Epithelial cell of prostate (primary cell): Measurements from ENCODE around the gene RGS19.

ENCODE experiments used
- DNase-seq: peaks from one replicate; pipeline ENCODE4 v3.0.0-alpha.2; 2011; ENCODE audit warnings: low read depth, low spot score
- H3K27ac ChIP-seq: fragments of 450-650 bp; 2 replicates; pipeline ENCODE4 v1.5.1; 2017; ENCODE audit warnings: mild to moderate bottlenecking

Gene RGS19

DNA sequence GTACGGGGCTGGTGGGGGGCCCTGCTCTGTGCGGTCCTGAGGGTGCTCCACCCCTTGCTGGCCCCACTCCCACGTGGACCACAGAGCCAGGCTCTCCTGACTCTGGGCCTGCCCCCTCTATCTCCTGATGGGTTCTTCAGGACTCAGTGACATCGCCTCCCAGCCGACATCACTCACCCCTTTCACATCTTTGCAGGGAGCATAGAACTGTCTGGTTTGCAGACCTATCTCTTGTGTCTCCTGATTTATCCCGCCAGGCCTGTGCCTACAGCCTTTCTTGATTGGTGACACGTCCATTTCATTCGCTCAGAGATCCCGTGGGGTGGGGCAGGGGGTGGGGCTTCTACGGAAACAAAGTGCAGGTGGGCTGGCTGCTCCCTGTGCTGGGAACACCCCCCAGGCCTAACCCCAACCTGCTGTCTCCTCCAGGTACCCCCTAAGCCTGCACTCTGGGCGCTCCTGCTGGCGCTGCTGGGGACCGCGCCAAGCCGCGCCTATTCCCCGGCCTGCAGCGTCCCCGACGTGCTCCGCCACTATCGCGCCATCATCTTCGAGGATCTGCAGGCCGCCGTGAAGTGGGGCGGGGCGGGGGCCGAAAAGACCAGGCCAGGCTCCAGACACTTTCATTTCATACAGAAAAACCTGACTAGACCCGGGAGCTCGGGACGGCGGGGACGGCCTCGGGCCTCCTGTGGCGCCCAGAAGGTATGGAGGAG, 41.7 kb downstream of the RGS19 start:
- no peak for DNase-seq
- no peak overlapping the region for H3K27ac ChIP-seq

- no peak for DNase-seq
- no peak overlapping the region for H3K27ac ChIP-seq
Measured at GRCh38 chr20:64037199-64037497, 42.2 kb downstream of the RGS19 start.

- DNase-seq, result no peak
- H3K27ac ChIP-seq, result no peak overlapping the region
Measured at GRCh38 chr20:64036346-64037198, 42.7 kb downstream of the RGS19 start.

GRCh38 chr20:64035933-64036345, 43.4 kb downstream of the RGS19 start, which contains the start of gene C20orf204:
TSS of gene C20orf204 (plus strand) at chr20:64036182. CDS start at chr20:64036324, 142 bp downstream.
- no peak within 1 kb of the TSS for H3K27ac ChIP-seq
- DNase-seq, result no peak

DNA sequence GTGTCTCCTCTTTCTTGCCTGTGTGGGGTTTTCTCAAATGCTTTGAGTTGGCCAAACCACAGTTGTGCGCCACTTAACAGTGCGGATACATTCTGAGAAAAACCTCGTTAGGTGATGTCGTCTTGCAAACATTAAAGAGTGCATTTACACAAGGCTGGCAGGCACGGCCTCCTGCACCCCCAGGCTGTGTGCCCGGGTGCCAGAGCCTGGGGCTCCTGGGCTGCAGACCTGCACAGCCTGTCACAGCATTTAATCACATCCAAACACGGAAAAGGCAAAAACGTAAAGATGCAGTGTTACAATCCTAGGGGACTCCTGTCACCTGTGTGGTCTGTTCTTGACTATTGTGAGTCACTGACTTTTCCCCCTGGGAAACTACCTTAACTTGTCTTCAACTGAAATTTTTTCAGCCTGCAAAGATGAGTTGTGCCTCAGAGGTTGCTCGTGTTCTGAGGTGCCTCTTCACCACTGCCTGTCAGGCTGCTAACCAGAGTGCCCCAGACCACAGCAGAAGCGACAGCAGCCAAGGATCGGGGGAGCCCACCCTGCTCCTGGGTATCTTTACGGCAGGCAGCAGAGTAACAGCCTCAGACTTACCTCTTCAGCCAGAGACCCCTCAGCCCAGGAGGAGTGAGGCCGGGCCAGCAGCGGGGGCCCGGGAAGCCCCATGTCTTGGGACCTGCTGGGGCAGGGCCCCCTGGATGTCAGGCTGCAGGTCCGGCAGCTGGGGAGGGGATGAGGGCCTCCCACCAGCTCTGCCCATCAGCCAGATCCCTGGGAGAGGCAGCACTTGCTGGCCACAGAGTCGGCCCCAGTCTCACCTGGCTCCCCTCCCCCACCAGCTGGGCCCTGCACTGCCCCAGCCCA, 44.0 kb downstream of the RGS19 start:
- no peak overlapping the region for H3K27ac ChIP-seq
- DNase-seq, result no peak

DNA sequence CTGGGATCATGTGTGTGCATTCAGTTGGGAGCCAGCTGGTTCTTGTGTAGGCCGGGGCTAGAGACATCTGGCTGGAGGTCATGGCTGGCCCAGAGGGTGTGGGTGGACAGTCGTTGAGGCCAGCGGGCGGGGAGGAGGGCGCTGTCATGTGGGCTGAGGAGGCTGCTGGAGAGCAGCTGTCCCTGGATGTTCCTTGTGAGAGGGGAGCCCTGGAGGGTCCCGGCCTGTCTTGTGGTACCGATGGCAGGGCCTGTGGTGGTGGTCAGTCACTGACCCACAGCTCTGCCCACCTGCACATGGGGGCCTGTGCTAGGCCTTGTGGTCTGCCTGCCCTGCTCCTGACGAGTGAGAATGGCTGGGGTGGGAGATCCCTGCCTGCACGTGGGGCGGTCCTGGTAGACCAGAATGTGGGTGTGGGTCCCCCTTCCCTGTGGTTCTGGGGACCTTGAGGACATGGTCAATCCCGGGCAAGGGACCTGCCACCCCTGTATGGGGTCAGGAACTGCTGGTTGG, 45.3 kb downstream of the RGS19 start:
- H3K27ac ChIP-seq, result no peak overlapping the region
- no peak for DNase-seq

DNA sequence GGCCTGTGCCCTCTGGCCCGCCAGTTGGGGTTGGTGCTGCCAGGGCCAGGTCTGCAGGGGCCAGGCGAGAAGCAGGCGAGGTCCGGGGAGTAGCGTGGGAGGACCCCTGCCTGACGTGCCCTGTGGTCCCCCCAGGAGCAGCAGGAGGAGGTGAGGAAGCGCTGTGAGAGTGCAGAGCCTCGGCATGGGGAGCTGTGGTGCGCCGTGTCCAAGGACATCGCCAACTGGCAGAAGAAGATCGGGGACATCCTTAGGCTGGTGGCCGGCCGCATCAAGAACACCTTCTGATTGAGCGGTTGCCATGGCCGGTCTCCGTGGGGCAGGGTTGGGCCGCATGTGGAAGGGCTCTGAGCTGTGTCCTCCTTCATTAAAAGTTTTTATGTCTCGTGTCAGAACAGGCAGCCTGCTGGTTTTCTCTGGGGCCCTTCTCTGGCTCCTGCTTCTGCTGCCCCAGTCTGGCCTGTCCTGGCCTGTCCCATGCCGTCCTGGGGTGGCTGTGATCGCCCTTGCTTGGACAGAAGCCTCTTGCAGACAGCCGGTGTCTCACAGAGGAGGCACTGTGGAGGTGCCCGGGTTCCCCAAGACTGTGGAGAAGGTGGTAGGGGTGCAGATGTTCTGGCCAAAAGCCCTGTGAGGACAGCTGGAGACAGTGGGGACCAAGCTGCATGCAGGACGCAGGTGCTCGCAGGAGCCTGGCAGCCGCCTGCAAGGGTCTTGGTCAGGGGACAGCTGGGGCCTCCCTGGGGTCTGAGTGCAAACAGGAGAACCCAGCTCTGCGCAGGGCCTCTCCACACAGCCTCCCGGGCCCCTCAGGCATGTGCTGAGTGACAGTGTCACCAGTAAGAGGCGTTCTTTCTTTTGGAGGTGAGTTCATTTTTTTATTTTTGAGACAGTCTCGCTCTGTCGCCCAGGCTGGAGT, 46.4 kb downstream of the RGS19 start:
- no peak for DNase-seq

DNA sequence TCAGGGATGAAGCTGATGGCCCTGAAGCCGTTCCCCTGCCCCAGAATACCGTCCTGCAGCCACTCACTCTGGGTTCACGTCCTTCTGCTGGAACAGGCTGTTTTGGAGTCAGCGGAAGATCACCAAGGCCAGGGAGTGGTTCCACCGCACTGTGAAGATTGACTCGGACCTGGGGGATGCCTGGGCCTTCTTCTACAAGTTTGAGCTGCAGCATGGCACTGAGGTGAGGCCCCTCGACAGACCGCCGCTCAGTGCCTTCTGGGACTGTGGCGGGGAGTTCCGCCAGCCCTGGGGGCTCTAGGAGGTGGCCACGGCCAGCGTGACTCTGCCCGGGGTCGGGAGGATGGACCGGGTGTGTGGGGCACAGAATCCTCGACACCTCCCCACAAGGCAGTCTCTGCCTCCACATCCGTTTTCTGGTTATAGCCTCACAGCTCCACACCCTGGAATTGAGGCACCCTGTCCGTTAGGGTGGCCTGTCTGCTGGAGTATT, 47.5 kb downstream of the RGS19 start:
- DNase-seq, result no peak

More for the DNA sequence above, 46.4 kb downstream of the RGS19 start:
- no peak overlapping the region for H3K27ac ChIP-seq

GRCh38 chr20:64030371-64031134, 48.8 kb downstream of the RGS19 start:
- no peak for DNase-seq
- H3K27ac ChIP-seq, result no peak overlapping the region

More for the DNA sequence above, 47.5 kb downstream of the RGS19 start:
- H3K27ac ChIP-seq, result no peak overlapping the region

- H3K27ac ChIP-seq, result no peak overlapping the region
- DNase-seq, result no peak
Measured at GRCh38 chr20:64029293-64030117, 49.8 kb downstream of the RGS19 start.

GRCh38 chr20:64027981-64028685, 51.2 kb downstream of the RGS19 start:
- no peak for DNase-seq
- H3K27ac ChIP-seq, result no peak overlapping the region

DNA sequence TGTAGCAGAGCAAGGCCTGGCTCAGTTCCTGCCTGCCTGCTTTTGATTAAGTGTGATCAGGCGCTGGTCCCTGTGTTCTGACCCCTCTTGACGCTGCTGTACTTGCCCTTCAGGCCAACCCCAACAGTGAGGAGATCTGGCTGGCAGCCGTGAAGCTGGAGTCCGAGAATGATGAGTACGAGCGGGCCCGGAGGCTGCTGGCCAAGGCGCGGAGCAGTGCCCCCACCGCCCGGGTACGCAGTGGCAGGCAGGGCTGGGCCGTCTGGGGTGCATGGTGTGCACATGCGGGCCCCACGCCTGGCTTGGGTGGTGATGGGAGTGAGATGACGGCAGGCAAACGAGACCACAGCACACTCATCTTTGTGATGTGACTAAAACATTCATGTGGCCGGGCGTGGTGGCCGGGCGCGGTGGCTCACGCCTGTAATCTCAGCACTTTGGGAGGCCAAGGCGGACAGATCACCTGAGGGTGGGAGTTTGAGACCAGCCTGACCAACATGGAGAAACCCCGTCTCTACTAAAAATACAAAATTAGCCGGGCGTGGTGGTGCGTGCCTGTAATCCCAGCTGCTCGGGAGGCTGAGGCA, 53.4 kb downstream of the RGS19 start:
- no peak overlapping the region for H3K27ac ChIP-seq
- no peak for DNase-seq

- DNase-seq, result no peak
- no peak overlapping the region for H3K27ac ChIP-seq
Measured at GRCh38 chr20:64025101-64025825, 54.1 kb downstream of the RGS19 start.

DNA sequence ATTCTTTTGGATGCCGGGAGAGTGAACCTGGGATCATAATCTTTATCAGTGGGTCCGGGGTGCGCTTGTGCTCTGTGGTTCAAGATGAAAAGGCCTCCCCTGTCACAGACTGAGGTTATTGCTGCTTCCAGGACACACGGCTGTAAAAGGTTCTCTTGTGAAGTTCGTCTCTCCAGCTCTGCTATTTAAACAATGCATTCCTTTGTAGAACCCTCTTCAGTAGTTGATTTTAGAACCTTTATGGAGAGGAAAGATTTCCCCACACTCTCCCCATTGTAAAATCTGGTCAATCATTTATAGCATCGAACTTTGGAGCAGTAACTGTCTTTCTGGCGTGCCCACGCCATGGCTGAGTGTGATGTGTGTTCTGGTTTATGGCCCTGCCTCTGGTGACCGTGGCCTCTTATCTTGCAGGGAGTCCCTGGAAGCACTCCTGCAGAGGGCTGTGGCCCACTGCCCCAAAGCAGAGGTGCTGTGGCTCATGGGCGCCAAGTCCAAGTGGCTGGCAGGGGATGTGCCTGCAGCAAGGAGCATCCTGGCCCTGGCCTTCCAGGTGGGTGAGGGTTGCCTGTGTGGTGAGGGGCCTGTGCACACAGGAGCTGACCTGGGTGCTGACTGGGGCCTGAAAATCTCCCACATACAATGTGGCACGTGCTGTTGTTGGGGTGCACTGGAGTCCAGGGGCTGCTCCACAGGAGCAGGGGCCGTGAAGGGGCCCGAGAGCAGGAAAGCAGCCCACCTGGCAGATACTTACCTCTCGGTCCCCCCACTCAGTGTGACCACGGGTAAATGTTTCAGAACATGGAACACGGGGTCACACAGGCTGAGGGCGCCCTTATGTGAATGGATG, 55.0 kb downstream of the RGS19 start:
- no peak overlapping the region for H3K27ac ChIP-seq
- DNase-seq, result no peak
